GM21825 (cell line): ENCODE results near the gene ARHGEF4.
"Not testable (repeated sequence)": the region's sequence is repeated elsewhere in the genome, so short reads cannot be mapped to it uniquely, and the experiment has no call there.

Experiments used
- ATAC-seq: cut with Tn5 transposase; IDR thresholded peaks from one replicate; pipeline ENCODE4 v1.9.1; 2021; ENCODE audit warnings: mild to moderate bottlenecking, moderate library complexity; ENCODE audit not compliant: unreplicated experiment

Gene ARHGEF4

GRCh38 chr2:130882111-130882690, 45.5 kb downstream of the ARHGEF4 start:
- no peak for ATAC-seq

GRCh38 chr2:130882991-130883390, 46.3 kb downstream of the ARHGEF4 start:
- ATAC-seq = no peak

- ATAC-seq = no peak
These were observed 46.8 kb downstream of the ARHGEF4 start for GRCh38 chr2:130883496-130883895.

GRCh38 chr2:130884013-130884412, 47.3 kb downstream of the ARHGEF4 start:
- ATAC-seq = no peak

GRCh38 chr2:130884503-130884902, 47.8 kb downstream of the ARHGEF4 start:
- no peak for ATAC-seq

GRCh38 chr2:130887643-130888042, 50.9 kb downstream of the ARHGEF4 start:
- ATAC-seq = no peak

- no peak for ATAC-seq
These were observed 54.4 kb downstream of the ARHGEF4 start for GRCh38 chr2:130890941-130891669.

GRCh38 chr2:130891966-130892365, 55.3 kb downstream of the ARHGEF4 start:
- ATAC-seq = no peak

GRCh38 chr2:130892793-130893785, 56.4 kb downstream of the ARHGEF4 start:
- ATAC-seq = no peak

GRCh38 chr2:130894326-130894942, 57.7 kb downstream of the ARHGEF4 start:
- ATAC-seq = no peak

GRCh38 chr2:130896813-130897212, 60.1 kb downstream of the ARHGEF4 start:
- ATAC-seq = no peak

GRCh38 chr2:130898553-130898952, 61.8 kb downstream of the ARHGEF4 start:
- ATAC-seq = no peak

GRCh38 chr2:130899306-130899705, 62.6 kb downstream of the ARHGEF4 start:
- ATAC-seq = no peak

GRCh38 chr2:130901061-130901460, 64.3 kb downstream of the ARHGEF4 start:
- ATAC-seq = no peak

- ATAC-seq = not testable (repeated sequence)
These were observed 64.9 kb downstream of the ARHGEF4 start for GRCh38 chr2:130901626-130902025.

- no peak for ATAC-seq
These were observed 72.1 kb downstream of the ARHGEF4 start for GRCh38 chr2:130908832-130909231.

- ATAC-seq = no peak
These were observed 74.2 kb downstream of the ARHGEF4 start for GRCh38 chr2:130910931-130911330.

- ATAC-seq = no peak
These were observed 74.8 kb downstream of the ARHGEF4 start for GRCh38 chr2:130911482-130911881.

GRCh38 chr2:130911996-130912395, 75.3 kb downstream of the ARHGEF4 start:
- no peak for ATAC-seq

GRCh38 chr2:130912471-130912870, 75.8 kb downstream of the ARHGEF4 start:
- no peak for ATAC-seq

- no peak for ATAC-seq
These were observed 77.2 kb downstream of the ARHGEF4 start for GRCh38 chr2:130913891-130914290.
